ACC112 (cell line): ENCODE measurements around the gene AGPAT2.

Experiments used
- H2AFZ ChIP-seq: fragments of 200-600 bp; sonication (generic); one replicate; pipeline ENCODE4 v1.6.0; 2017; ENCODE audit warnings: antibody characterized with exemption, low read length; ENCODE audit not compliant: unreplicated experiment
- H3K27ac ChIP-seq: fragments of 200-600 bp; sonication (generic); 2 replicates; pipeline ENCODE4 v1.5.1; 2014; ENCODE audit warnings: low read depth, mild to moderate bottlenecking, antibody characterized with exemption, low read length, moderate library complexity
- H3K27me3 ChIP-seq: fragments of 200-600 bp; sonication (generic); 2 replicates; pipeline ENCODE4 v1.6.1; 2014; ENCODE audit warnings: mild to moderate bottlenecking, antibody characterized with exemption, low read length, moderate library complexity, mixed read lengths; ENCODE audit not compliant: insufficient read depth
- H3K36me3 ChIP-seq: fragments of 200-600 bp; sonication (generic); 2 replicates; pipeline ENCODE4 v1.6.1; 2016; ENCODE audit warnings: mild to moderate bottlenecking, antibody characterized with exemption, low read length, moderate library complexity, mixed read lengths; ENCODE audit not compliant: insufficient read depth
- H3K4me1 ChIP-seq: fragments of 200-600 bp; sonication (generic); one replicate; pipeline ENCODE4 v1.6.1; 2016; ENCODE audit warnings: low read length, mixed read lengths; ENCODE audit not compliant: insufficient read depth, unreplicated experiment, control insufficient read depth
- H3K4me3 ChIP-seq: fragments of 200-600 bp; sonication (generic); 2 replicates; pipeline ENCODE4 v1.5.1; 2014; ENCODE audit warnings: mild to moderate bottlenecking, low read depth, low read length
- H3K79me2 ChIP-seq: fragments of 200-600 bp; sonication (generic); one replicate; pipeline ENCODE4 v1.6.0; 2016; ENCODE audit warnings: low read length; ENCODE audit not compliant: control insufficient read depth, unreplicated experiment, insufficient read depth

Gene AGPAT2

DNA sequence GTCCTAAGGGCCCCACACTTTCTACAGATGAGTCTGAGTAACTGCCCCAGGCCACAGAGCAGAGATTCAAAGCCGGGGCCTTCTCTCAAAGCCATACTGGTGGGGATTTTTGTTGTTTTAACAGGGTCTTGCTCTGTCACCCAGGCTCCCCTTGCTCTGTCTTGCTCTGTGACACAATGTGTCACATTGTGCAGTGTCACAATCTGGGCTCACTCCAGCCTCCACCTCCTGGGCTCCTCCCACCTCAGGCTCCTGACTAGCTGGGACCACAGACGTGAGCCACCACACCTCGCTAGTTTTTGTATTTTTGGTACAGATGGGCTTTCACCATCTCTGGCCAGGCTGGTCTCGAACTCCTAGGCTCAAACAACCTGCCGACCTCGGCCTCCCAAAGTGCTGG, 8.6 kb downstream of the AGPAT2 start:
- Histone ChIP-seq H3K79me2 (peaks cover 7% of the 10 kb centered on the region), H3K27ac (no peak overlapping the region), H3K4me3 (no peak overlapping the region), H3K4me1 (no peaks in the 10 kb centered on the region), H3K27me3 (no peaks in the 10 kb centered on the region), H2AFZ (no peak overlapping the region), H3K36me3 (0 out of 2 replicates have a peak, but pooled peaks cover 2% of the 10 kb centered on the region)

DNA sequence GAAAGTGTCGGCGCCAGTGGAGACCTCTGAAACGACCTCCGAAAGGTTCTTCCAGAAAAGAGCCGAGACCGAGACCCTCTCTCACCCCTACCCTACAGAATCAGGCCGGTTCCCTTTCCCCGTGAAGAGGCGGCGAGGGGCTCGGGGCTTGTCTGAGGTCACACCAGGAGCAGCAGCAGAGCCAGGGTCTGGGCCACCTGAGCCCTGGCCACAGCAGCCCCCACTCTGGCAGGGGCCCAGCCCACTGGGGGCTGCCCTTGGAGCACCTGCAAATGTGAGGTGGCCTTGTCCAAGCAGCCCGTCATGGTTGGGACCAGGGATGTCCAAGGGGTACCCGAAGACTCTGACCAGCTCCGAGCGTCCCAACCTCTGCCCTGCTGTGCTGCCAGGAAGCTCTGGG, 9.2 kb downstream of the AGPAT2 start:
- Histone ChIP-seq H3K79me2 (peaks cover 3% of the 10 kb centered on the region), H3K27ac (no peak overlapping the region), H3K27me3 (no peaks in the 10 kb centered on the region), H3K4me1 (no peaks in the 10 kb centered on the region), H3K4me3 (no peak overlapping the region), H3K36me3 (0 out of 2 replicates have a peak, but pooled peaks cover 2% of the 10 kb centered on the region), H2AFZ (no peak overlapping the region)

DNA sequence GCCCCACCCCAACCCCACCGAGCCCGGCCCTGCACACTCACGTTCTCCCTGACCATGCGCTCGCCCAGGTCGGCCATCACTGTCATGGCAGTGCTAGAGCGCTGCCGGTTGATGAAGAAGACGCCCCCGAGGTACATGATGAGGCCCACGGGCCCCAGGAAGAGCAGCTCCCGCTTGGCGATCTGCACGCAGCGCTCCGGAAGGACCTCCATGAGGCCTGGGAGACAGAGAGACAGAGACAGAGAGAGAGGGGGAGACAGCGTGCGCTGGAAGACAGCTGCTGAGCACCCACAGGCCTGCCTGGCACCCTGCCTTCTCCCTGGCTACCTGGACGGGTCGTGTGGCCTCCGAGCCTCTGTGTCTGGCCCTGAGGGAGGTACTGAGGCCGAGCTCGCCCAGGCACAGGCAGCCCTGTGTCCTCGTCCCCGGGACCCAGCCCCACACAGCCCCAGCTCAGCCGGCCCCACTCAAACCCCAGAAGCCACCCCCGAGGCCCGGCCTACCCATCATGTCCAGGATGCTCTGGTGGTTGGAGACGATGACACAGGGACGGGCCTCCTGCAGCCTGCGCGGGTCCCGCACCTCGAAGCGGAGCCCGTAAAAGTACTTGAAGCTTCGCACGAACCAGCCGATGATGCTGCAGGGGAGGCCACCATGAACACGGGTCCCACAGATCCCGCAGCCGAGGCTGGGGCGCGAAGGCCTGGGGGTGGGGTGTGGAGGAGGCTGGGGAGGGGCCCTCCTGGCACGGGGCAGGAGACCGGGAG, 10.2 kb downstream of the AGPAT2 start:
- Histone ChIP-seq H3K36me3 (0 out of 2 replicates have a peak, but pooled peaks cover 2% of the 10 kb centered on the region), H3K4me1 (no peaks in the 10 kb centered on the region), H3K27ac (no peak overlapping the region), H2AFZ (no peak overlapping the region), H3K4me3 (no peak overlapping the region), H3K27me3 (no peaks in the 10 kb centered on the region), H3K79me2 (no peaks in the 10 kb centered on the region)

DNA sequence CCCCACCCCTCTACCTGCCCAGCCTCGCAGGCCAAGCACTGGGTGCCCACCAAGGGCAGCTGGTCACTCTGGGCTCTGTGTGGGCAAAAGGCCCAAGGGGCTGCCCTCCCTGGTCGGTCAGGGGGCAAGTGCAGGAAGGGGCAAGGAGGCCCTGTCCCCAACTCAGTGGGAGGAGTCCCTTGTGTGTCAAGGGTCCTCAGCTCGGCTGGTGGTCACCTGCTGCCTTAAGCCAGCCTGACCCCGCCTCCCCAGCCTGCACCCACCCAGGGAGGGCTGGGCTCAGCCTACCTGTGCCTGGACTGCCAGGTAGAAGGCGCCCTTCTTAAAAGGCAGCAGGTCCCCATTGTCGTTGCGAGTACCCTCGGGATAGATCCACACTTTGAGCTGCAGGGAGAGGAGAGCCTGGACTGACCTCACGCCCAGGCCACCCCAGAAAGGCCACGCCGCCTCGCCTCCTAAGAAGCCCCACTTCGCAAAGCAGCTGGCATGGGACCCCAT, 10.9 kb downstream of the AGPAT2 start:
- H3K36me3 ChIP-seq = 0 out of 2 replicates have a peak, but pooled peaks cover 2% of the 10 kb centered on the region
- no peaks in the 10 kb centered on the region for H3K4me1 ChIP-seq
- H3K27ac ChIP-seq = no peak overlapping the region

DNA sequence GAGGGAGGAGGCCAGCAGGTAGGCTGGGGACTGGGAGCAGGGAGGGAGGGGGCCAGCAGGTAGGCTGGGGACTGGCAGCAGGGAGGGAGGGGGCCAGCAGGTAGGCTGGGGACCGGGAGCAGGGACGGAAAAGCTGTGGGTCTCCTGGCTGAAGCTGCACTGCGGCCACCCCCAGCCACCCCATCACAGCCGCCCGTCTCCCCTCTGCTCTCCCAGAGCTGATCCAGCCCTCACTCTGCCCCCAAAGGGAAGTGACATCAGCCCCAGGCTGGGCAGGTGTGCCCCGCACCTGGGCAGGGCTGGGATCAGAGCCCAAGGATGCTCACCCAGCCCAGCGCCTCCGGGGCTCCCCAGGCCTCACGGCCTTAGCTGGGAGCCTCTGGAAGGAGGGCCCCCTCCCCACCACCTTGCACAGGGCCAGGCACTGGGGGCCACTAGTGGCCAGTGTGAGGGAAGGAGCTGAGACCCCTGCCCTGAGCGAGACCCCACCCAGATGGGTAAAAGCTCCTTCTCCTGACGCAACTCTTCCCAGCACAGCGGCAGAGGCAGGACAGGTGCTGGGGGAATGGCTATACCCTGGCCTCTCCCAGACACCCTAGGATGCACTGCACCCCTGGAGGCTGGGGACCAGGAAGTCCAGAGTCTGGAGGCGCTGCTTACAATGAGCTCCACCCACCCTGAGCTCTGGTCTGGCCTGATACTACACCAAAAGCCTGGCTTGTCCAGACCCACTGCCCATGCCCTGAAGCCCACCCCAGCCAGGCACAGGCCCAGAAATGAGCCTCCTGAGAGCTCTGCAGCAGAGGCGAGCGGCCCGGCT, 11.6 kb downstream of the AGPAT2 start:
- H3K4me3 ChIP-seq = no peak overlapping the region
- no peaks in the 10 kb centered on the region for H3K79me2 ChIP-seq
- 0 out of 2 replicates have a peak, but pooled peaks cover 2% of the 10 kb centered on the region for H3K36me3 ChIP-seq
- no peaks in the 10 kb centered on the region for H3K27me3 ChIP-seq
- H3K4me1 ChIP-seq = peaks cover 1% of the 10 kb centered on the region
- H3K27ac ChIP-seq = no peak overlapping the region
- H2AFZ ChIP-seq = no peak overlapping the region

More for the DNA sequence above, 10.9 kb downstream of the AGPAT2 start:
- no peak overlapping the region for H3K4me3 ChIP-seq
- H3K79me2 ChIP-seq = no peaks in the 10 kb centered on the region
- H3K27me3 ChIP-seq = no peaks in the 10 kb centered on the region
- H2AFZ ChIP-seq = no peak overlapping the region

DNA sequence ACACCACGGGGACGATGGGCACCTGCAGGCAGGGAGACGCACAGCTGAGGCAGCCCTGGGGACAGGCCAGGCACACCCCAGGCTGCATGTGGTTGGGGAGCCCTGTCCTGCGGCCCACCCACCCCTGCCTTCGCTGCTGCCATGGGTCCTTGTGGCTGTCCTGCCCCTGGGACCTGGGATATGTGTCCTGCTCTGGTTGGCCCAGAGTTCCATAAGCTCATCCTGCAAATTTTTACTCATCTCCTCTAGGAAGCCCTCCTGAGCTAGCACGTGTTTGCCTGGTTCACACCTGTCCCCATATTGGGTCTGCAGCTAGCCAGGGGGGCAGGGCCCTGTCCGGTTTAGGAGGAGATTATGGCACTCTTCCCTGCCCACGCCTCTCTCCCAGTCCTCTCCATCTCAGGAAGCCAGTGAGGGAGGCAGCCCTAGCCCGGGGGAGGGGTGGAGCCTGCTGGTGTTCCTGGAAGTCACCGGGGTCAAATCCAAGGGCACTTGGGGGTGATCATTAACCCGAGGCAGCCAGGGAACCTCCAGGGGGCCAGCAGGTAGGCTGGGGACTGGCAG, 12.4 kb downstream of the AGPAT2 start:
- no peak overlapping the region for H3K4me3 ChIP-seq
- H3K4me1 ChIP-seq = peaks cover 2% of the 10 kb centered on the region
- no peak overlapping the region for H3K27ac ChIP-seq
- H3K79me2 ChIP-seq = no peaks in the 10 kb centered on the region
- no peaks in the 10 kb centered on the region for H3K27me3 ChIP-seq
- 0 out of 2 replicates have a peak, but pooled peaks cover 2% of the 10 kb centered on the region for H3K36me3 ChIP-seq
- H2AFZ ChIP-seq = no peak overlapping the region

DNA sequence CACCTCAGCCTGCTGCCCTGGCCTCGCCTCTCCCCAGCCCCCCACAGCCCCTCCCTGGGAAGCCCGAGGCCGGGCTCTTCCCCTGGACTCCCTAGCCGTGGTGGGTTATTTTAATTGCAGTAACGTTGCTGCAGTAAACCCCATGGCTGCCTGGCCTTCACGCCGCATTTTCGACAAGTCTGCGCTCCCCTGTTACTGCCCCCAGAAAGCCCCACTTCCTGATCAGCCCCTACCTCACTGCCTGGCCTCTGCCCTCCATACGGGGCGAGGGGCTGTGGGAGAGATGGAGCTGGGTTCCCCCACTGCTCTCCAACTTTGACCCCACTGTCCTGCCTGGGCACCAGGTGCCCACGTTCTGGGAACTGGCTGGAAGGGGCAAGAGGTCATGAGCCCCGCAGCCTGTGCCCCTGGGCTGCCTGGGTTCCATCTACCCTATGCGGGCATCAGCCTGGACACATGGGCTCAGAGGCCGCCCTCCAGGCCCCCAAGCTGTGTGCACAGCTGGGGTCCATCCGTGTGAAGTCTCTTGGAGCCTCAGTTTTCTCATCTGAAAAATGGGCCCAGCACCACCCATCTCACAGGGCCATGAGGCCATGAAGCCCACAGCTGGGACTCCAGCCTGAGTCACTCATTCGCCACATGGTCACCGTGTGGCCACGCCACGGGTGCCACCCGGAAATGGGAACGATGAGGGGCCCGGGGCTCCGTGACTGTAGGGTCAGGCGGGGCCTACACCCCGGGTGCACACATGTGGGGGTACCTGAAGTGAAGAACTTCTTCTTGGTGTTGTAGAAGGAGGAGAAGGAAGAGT, 13.1 kb downstream of the AGPAT2 start:
- Histone ChIP-seq H3K36me3 (0 out of 2 replicates have a peak, but pooled peaks cover 2% of the 10 kb centered on the region), H3K27me3 (no peaks in the 10 kb centered on the region), H3K27ac (no peak overlapping the region), H3K79me2 (no peaks in the 10 kb centered on the region), H3K4me3 (no peak overlapping the region), H3K4me1 (peaks cover 2% of the 10 kb centered on the region), H2AFZ (no peak overlapping the region)

DNA sequence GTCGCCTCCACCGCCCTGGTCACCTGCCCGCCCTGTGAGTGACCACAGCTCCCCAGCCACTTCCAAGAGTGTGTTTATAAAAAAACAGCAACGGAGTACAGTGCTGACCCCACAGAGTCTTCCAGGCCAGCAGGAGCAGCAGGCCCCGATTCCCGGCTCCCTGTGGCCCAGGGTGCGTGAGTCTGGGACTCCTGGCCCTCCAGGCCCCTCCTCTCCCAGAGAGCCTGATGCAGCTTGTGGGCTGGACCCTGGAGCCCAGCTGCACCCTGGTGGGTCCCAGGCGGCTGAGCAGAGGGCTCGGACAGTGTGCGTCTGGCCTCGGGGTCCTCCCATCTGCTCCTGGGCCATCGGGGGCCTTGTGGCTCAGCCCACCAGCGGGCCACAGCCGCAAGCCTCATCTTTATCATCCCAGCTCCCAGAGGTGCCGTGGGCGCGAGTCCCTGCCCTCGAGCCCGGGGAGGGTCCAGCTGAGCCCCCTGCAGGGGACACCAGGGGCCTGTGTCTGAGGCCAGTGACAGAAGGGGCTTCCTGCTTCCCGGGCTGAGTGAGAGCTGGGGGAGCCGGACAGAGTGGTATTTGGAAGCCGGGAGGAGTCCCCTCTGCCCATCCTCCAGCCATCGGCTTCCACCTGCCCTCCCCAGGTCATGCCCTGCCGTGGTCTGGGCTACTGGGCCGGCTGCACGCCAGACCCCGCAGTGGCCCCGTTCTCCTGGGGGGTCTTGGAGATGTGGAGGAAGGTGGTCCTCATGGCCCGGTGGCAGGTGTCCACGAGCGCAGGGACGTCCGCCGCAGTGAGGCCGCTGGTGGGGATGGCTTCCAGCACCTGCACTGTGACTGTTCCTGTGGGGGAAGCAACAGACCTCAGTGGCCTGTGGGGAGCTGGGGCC, 13.9 kb downstream of the AGPAT2 start:
- no peaks in the 10 kb centered on the region for H3K79me2 ChIP-seq
- H3K27me3 ChIP-seq = no peaks in the 10 kb centered on the region
- H3K27ac ChIP-seq = no peak overlapping the region
- no peak overlapping the region for H2AFZ ChIP-seq
- H3K4me1 ChIP-seq = peaks cover 2% of the 10 kb centered on the region
- H3K36me3 ChIP-seq = 0 out of 2 replicates have a peak, but pooled peaks cover 2% of the 10 kb centered on the region
- H3K4me3 ChIP-seq = no peak overlapping the region

DNA sequence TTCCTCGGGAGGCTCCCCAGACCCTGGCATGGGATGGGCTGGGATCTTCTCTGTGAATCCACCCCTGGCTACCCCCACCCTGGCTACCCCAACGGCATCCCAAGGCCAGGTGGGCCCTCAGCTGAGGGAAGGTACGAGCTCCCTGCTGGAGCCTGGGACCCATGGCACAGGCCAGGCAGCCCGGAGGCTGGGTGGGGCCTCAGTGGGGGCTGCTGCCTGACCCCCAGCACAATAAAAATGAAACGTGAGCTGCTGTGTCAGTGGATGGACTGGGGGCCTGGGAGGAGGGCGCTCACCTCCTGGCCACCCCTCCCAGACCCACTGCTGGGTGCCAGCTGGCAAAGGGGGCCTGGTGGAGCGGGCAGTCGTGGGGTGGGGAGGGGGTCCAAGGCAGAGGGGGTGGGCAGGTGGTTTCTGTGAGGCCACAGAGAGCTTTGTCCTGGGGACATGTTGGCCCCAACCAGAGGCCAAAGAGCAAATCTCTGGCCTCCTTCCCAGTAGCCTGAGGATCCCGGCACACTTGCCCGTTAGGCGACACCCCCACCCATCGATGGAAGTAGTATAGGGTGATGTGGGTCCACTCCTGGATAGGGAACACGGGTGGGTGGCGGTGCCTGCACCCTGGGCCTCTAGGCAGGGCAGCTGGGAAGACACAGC, 14.7 kb downstream of the AGPAT2 start:
- H3K4me1 ChIP-seq = peaks cover 2% of the 10 kb centered on the region
- no peak overlapping the region for H3K4me3 ChIP-seq
- H3K27ac ChIP-seq = no peak overlapping the region
- no peaks in the 10 kb centered on the region for H3K79me2 ChIP-seq
- 0 out of 2 replicates have a peak, but pooled peaks cover 2% of the 10 kb centered on the region for H3K36me3 ChIP-seq
- no peaks in the 10 kb centered on the region for H3K27me3 ChIP-seq
- H2AFZ ChIP-seq = no peak overlapping the region
